ENCODE measurements around the gene HSD11B1L. TPM values are rescaled to one million over a fixed set of nuclear protein-coding genes. Genes with fewer than 3 reads are reported as not detected.
"Not testable (repeated sequence)": the region's sequence is repeated elsewhere in the genome, so short reads cannot be mapped to it uniquely, and the experiment has no call there.

HSD11B1L gene
- total RNA-seq, 1 donor from 2014 or later = 10.3 TPM

DNA sequence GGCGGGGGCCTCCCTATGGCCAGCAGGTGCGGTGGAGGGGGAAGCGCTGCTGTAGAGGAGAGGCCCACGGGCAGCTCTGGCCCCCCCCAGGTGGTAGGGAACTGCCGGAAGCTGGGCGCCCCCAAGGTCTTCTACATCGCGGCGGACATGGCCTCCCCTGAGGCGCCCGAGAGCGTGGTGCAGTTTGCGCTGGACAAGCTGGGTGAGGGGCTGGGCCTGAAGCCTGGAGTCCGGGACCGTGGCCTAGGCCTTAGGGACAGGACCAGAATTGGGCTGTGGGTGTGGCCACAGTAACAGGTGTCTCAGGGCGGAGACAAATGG lies 5.5 kb downstream of the HSD11B1L start:
- Histone ChIP-seq H3K4me3 (peak overlapping the region; percentile 56 to 59), H3K27me3 (no peaks in the 10 kb centered on the region), H3K4me1 (peaks cover 20% of the 10 kb centered on the region), H3K9me3 (no peaks in the 10 kb centered on the region), H3K36me3 (no peaks in the 10 kb centered on the region), H3K27ac (peak overlapping the region; percentile 67)
- TF ChIP-seq, protein P1, sequence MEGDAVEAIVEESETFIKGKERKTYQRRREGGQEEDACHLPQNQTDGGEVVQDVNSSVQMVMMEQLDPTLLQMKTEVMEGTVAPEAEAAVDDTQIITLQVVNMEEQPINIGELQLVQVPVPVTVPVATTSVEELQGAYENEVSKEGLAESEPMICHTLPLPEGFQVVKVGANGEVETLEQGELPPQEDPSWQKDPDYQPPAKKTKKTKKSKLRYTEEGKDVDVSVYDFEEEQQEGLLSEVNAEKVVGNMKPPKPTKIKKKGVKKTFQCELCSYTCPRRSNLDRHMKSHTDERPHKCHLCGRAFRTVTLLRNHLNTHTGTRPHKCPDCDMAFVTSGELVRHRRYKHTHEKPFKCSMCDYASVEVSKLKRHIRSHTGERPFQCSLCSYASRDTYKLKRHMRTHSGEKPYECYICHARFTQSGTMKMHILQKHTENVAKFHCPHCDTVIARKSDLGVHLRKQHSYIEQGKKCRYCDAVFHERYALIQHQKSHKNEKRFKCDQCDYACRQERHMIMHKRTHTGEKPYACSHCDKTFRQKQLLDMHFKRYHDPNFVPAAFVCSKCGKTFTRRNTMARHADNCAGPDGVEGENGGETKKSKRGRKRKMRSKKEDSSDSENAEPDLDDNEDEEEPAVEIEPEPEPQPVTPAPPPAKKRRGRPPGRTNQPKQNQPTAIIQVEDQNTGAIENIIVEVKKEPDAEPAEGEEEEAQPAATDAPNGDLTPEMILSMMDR (IDR thresholded peaks at IDR 0.05) = no peak
- TF ChIP-seq POLR2A (IDR thresholded peaks at IDR 0.05) = no peak
- TF ChIP-seq POLR2AphosphoS5 (IDR thresholded peaks at IDR 0.05; ENCODE audit: insufficient read depth in 1 of 2, low read depth in 1 of 2) = no peak
- intact Hi-C loops (cut with DNase I) = loop anchor here (5.0 kb wide), 1 partner anchor 64 kb away; the partner anchor contains the start of genes SAFB and SAFB2
- no peak for DNase-seq (ENCODE audit: extremely low spot score in 2 of 2)

DNA sequence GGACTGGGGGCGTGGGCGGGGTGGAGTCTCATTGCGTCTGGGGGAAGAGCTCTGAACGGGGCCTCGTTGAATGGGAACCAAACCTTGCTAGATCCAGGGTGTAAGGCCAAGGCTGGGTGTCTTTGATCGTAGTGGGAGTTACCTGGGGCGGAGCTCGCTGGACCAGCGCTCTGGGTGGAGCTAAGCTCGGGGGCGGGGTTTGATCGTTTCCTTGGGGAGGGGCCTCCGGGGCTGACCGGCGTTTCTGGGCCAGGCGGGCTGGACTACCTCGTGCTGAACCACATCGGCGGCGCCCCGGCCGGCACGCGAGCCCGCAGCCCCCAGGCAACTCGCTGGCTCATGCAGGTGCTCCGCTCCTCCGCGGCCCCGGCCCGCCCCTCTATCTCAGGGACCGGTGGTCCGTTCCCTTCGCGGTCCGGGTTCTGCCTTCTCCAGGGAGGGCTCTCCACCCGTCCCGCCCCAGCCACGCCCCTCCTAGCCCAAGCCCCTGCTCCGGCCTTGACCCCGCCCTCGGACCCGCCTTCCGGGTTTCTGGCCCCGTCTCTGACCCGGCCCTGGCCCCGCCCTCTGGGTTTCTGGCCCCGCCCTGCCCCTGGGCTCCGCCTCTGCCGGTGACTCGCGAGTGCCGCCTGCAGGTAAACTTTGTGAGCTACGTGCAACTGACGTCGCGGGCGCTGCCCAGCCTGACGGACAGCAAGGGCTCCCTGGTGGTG lies 6.0 kb downstream of the HSD11B1L start:
- Histone ChIP-seq H3K9me3 (no peaks in the 10 kb centered on the region), H3K4me1 (peaks cover 23% of the 10 kb centered on the region), H3K36me3 (no peaks in the 10 kb centered on the region), H3K4me3 (peak overlapping the region; percentile 56 to 59), H3K27me3 (no peaks in the 10 kb centered on the region), H3K27ac (peak overlapping the region; percentile 67)
- DNase-seq (ENCODE audit: extremely low spot score in 2 of 2) = no peak
- intact Hi-C loops (cut with DNase I) = loop anchor here (5.0 kb wide), 1 partner anchor 65 kb away; the partner anchor contains the start of genes SAFB and SAFB2
- TF ChIP-seq POLR2AphosphoS5 (IDR thresholded peaks at IDR 0.05; ENCODE audit: insufficient read depth in 1 of 2, low read depth in 1 of 2) (peak; percentile 29 to 71), POLR2A (IDR thresholded peaks at IDR 0.05) (peak in 1 of 2 donors; percentile 10)
- TF ChIP-seq, protein P1 (IDR thresholded peaks at IDR 0.05) = peak; percentile 37 to 73 (median 50)

DNA sequence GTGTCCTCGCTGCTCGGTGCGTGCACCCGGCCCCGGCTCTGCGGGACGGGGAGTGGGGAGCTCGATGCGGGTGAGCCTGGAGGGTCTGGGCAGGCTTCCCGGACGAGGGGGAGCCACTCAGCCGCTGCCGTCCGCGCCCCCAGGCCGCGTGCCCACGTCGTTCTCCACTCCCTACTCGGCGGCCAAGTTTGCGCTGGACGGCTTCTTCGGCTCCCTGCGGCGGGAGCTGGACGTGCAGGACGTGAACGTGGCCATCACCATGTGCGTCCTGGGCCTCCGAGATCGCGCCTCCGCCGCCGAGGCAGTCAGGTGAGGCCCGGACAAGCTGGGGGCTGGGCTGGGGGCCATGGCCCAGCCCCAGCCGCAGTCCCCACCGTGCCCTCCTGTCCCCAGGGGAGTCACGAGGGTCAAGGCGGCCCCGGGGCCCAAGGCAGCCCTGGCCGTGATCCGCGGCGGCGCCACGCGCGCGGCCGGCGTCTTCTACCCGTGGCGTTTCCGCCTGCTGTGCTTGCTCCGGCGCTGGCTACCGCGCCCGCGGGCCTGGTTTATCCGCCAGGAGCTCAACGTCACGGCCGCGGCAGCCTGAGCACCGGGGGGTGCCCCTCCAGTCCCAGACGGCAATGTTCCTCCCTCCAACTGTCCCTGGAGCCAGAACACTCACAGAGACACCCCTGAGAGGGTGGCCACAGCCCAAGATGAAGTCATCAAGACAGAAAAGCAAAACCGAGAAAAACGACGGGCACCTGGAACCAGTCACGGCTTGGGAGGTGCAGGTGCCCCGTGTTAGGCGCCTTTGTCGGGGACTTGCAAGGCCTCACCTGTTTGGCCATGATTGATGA lies 6.8 kb downstream of the HSD11B1L start:
- TF ChIP-seq, protein P1 (IDR thresholded peaks at IDR 0.05) = peak in 1 of 3 experiments; percentile 5
- no peak for TF ChIP-seq POLR2AphosphoS5 (IDR thresholded peaks at IDR 0.05; ENCODE audit: insufficient read depth in 1 of 2, low read depth in 1 of 2)
- TF ChIP-seq POLR2A (IDR thresholded peaks at IDR 0.05) = no peak
- Histone ChIP-seq H3K36me3 (peaks cover 0 to 4% of the 10 kb centered on the region in 2 donors), H3K27me3 (no peaks in the 10 kb centered on the region), H3K4me3 (peak overlapping the region; percentile 56 to 59), H3K27ac (peak overlapping the region; percentile 67), H3K4me1 (peaks cover 31% of the 10 kb centered on the region), H3K9me3 (no peaks in the 10 kb centered on the region)
- DNase-seq (ENCODE audit: extremely low spot score in 2 of 2) = no peak
- intact Hi-C loops (cut with DNase I) = loop anchor here (5.0 kb wide), 1 partner anchor 65 kb away; the partner anchor contains the start of genes SAFB and SAFB2

DNA sequence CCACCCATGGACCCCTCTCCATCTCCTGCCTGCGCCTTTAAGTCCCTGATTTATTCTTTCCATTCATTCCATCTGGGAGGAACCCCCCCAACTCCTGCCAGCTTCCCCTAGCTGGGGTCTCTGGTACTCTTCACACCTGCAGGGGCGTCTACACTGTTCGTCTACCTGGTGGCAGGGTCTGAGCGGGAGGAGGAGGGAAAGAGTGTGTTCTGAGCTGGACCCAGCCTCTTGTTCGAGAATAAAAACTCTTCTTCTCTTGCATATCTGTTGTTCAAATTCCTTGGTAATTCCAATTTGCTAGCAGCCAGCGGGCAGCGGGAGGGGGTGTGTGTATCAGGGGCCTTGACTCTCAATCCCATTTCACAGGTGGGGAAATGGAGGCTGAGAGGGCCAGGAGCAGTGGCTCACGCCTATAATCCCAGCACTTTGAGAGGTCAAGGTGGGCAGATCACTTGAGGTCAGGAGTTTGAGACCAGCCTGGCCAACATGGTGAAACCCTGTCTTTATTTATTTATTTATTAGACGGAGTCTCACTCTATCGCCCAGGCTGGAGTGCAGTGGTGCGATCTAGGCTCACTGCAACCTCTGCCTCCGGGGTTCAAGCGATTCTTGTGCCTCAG lies 7.5 kb downstream of the HSD11B1L start:
- not testable (repeated sequence) for H3K4me3 ChIP-seq; H3K9me3 ChIP-seq; DNase-seq (ENCODE audit: extremely low spot score in 2 of 2); H3K27ac ChIP-seq; H3K27me3 ChIP-seq
- Histone ChIP-seq H3K4me1 (peaks cover 39% of the 10 kb centered on the region), H3K36me3 (peaks cover 0 to 11% of the 10 kb centered on the region in 2 donors)
- intact Hi-C loops (cut with DNase I) = loop anchor here (5.0 kb wide), 1 partner anchor 66 kb away; the partner anchor contains the start of genes SAFB and SAFB2

All from vagina (tissue), 2 donors.